Loucy (cell line): ENCODE measurements around the gene ADARB2.

ENCODE experiments used
- H2AFZ ChIP-seq: fragments of 200-600 bp; sonication (generic); 2 replicates; pipeline ENCODE4 v1.6.0; 2016; ENCODE audit warnings: antibody characterized with exemption, mild to moderate bottlenecking, low read length, moderate library complexity
- H3F3A ChIP-seq: fragments of 200-600 bp; 2 replicates; pipeline ENCODE4 v1.6.0; 2016; ENCODE audit warnings: antibody characterized with exemption, low read depth, mild to moderate bottlenecking
- H3K27me3 ChIP-seq: fragments of 200-600 bp; sonication (generic); 2 replicates; pipeline ENCODE4 v1.6.1; 2014; ENCODE audit warnings: low read length, mild to moderate bottlenecking; ENCODE audit not compliant: insufficient read depth, poor library complexity, severe bottlenecking
- H3K36me3 ChIP-seq: fragments of 200-600 bp; sonication (generic); 2 replicates; pipeline ENCODE4 v1.6.1; 2016; ENCODE audit warnings: low read length; ENCODE audit not compliant: insufficient read depth
- H3K4me1 ChIP-seq: fragments of 200-600 bp; sonication (generic); 2 replicates; pipeline ENCODE4 v1.5.1; 2014; ENCODE audit warnings: low read length, mild to moderate bottlenecking; ENCODE audit not compliant: insufficient read depth, poor library complexity, severe bottlenecking
- H3K4me2 ChIP-seq: fragments of 200-600 bp; sonication (generic); 2 replicates; pipeline ENCODE4 v1.6.0; 2014; ENCODE audit warnings: antibody characterized with exemption, low read length, low read depth, mild to moderate bottlenecking; ENCODE audit not compliant: poor library complexity, severe bottlenecking
- H3K4me3 ChIP-seq: fragments of 200-600 bp; sonication (generic); 2 replicates; pipeline ENCODE4 v1.5.1; 2014; ENCODE audit warnings: low read length, mild to moderate bottlenecking, mixed read lengths; ENCODE audit not compliant: poor library complexity, severe bottlenecking
- H3K79me2 ChIP-seq: fragments of 200-600 bp; sonication (generic); 2 replicates; pipeline ENCODE4 v1.6.1; 2014; ENCODE audit warnings: low read length; ENCODE audit not compliant: insufficient read depth
- H3K9ac ChIP-seq: fragments of 200-600 bp; sonication (generic); 2 replicates; pipeline ENCODE4 v1.6.0; 2014; ENCODE audit warnings: mild to moderate bottlenecking, low read depth, low read length, moderate library complexity; ENCODE audit not compliant: poor library complexity, severe bottlenecking
- H3K9me2 ChIP-seq: fragments of 200-600 bp; sonication (generic); replicated peaks from 2 replicates; pipeline ENCODE4 v1.6.1; 2016; ENCODE audit warnings: low read depth, low read length, mixed read lengths
- H3K9me3 ChIP-seq: fragments of 200-600 bp; sonication (generic); 2 replicates; pipeline ENCODE4 v1.6.1; 2014; ENCODE audit warnings: mild to moderate bottlenecking, antibody characterized with exemption, low read length, low read depth; ENCODE audit not compliant: insufficient read depth
- H4K20me1 ChIP-seq: fragments of 200-600 bp; sonication (generic); 2 replicates; pipeline ENCODE4 v1.6.0; 2014; ENCODE audit warnings: antibody characterized with exemption, low read length, mild to moderate bottlenecking; ENCODE audit not compliant: insufficient read depth, poor library complexity, severe bottlenecking
- CTCF ChIP-seq: fragments of 200-600 bp; sonication (generic); conservative IDR thresholded peaks from 2 replicates; pipeline ENCODE4 v1.5.1; 2014; ENCODE audit warnings: mild to moderate bottlenecking, antibody characterized with exemption, low read length
- EZH2phosphoT487 ChIP-seq: fragments of 200-600 bp; IDR thresholded peaks from 2 replicates; pipeline ENCODE4 v1.6.1; 2018; ENCODE audit warnings: antibody characterized with exemption, mild to moderate bottlenecking, moderate library complexity, borderline replicate concordance

ADARB2 gene

GRCh38 chr10:1660815-1661214, 76.5 kb downstream of the ADARB2 start:
- H3K9me2 ChIP-seq, result no peaks in the 10 kb centered on the region
- H3K4me3 ChIP-seq, result no peak overlapping the region
- no peaks in the 10 kb centered on the region for H3F3A ChIP-seq
- H3K4me2 ChIP-seq, result no peak overlapping the region
- no peak for TF ChIP-seq CTCF
- TF ChIP-seq EZH2phosphoT487, result no peak
- H3K9ac ChIP-seq, result no peak overlapping the region
- peaks cover 9% of the 10 kb centered on the region for H3K27me3 ChIP-seq
- no peaks in the 10 kb centered on the region for H3K9me3 ChIP-seq
- no peak overlapping the region for H2AFZ ChIP-seq
- no peaks in the 10 kb centered on the region for H3K79me2 ChIP-seq
- no peaks in the 10 kb centered on the region for H3K36me3 ChIP-seq
- H3K4me1 ChIP-seq, result peaks cover 26% of the 10 kb centered on the region
- H4K20me1 ChIP-seq, result no peaks in the 10 kb centered on the region

GRCh38 chr10:1660386-1660785, 76.9 kb downstream of the ADARB2 start:
- Histone ChIP-seq H3F3A (no peaks in the 10 kb centered on the region), H3K36me3 (no peaks in the 10 kb centered on the region), H3K4me2 (no peak overlapping the region), H2AFZ (no peak overlapping the region), H3K9ac (no peak overlapping the region), H3K27me3 (peaks cover 9% of the 10 kb centered on the region), H3K9me3 (no peaks in the 10 kb centered on the region), H3K4me3 (no peak overlapping the region), H4K20me1 (no peaks in the 10 kb centered on the region), H3K79me2 (no peaks in the 10 kb centered on the region), H3K9me2 (no peaks in the 10 kb centered on the region), H3K4me1 (peaks cover 26% of the 10 kb centered on the region)
- TF ChIP-seq CTCF (no peak), EZH2phosphoT487 (no peak)

- H3K79me2 ChIP-seq, result no peaks in the 10 kb centered on the region
- H3K36me3 ChIP-seq, result no peaks in the 10 kb centered on the region
- no peaks in the 10 kb centered on the region for H3K9me2 ChIP-seq
- H3K4me2 ChIP-seq, result no peak overlapping the region
- peaks cover 9% of the 10 kb centered on the region for H3K27me3 ChIP-seq
- H3K4me3 ChIP-seq, result no peak overlapping the region
- H4K20me1 ChIP-seq, result no peaks in the 10 kb centered on the region
- peaks cover 26% of the 10 kb centered on the region for H3K4me1 ChIP-seq
- H3K9ac ChIP-seq, result no peak overlapping the region
- no peaks in the 10 kb centered on the region for H3F3A ChIP-seq
- TF ChIP-seq CTCF (no peak), EZH2phosphoT487 (no peak)
- H3K9me3 ChIP-seq, result no peaks in the 10 kb centered on the region
- no peak overlapping the region for H2AFZ ChIP-seq
Observed at GRCh38 chr10:1659221-1659791, 78.0 kb downstream of the ADARB2 start.
